ENCODE results near the gene UNC45A.
A peak's percentile ranks its signal among the peaks of the same experiment; 100 is the strongest.
"Not testable (repeated sequence)": the region's sequence is repeated elsewhere in the genome, so short reads cannot be mapped to it uniquely, and the experiment has no call there.

UNC45A gene

DNA sequence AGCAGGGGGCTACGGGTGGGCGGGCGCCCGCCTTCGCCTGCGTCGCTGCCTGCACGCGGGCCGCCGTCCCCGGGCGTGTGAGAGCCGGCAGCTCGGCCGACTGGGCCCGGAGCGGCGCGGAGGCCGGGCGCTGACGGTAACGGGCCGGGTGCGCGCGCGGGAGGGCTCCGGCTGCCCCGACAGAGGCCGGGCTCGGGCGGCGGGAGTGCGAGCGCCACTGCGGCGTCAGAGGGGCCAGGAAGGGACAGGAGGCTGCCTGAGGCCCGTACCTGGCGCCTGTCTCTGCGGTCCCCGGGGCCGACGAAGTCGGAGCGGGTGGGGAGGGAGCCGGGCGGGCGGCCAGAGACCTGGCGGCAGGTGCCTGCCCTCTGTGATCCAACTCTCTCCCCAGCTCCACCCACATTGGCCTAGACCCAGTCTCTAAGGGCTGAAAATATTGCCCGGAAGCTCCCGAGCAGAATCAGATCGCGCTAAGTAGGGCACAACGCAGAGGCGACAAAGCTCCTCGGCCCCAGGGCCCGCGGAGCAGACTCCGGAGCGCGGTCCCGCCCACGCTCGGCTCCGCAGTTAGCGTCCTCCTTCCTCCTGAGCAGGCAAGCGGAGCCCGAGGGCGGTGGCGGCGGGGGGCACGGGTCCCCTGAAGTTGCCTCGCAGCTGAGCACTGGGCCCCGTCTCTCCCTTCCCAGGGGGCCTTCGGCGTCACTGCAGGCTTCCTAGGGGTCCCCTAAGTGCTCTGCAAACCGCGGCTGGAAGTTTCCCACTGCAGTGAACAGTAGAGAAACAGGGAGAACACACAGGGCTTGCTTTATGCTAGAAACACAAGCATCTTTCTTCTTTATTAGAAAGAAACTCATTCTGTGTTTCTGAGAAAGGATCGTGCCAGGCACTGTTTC, 32.0 kb upstream of the UNC45A start, which contains the start of gene MAN2A2:
Gene MAN2A2 (plus strand): TSS at position 463 of the 893 bp plus-strand sequence. CDS start 906 bp downstream, outside the sequence.
- peak; percentile 57 for DNase-seq

GRCh38 chr15:90903733-90904536, 31.1 kb upstream of the UNC45A start:
- DNase-seq = peak; percentile 75

DNA sequence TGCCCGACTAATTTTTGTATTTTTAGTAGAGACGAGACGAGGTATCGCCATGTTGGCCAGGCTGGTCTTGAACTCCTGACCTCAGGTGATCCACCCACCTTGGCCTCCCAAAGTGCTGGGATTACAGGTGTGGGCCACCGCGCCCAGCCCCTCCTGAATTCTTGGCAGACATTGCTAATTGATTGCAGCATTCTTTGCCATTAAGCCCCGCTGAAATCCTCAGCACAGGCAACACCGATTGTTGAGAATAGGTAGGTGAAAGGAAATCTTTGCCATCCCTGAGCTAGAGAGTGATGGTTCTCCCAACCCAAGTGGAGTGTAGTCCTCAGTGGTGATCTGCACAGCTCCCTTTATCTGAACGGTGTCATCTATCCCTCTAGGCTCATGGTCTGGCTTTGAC, 30.3 kb upstream of the UNC45A start:
- no peak for DNase-seq

- DNase-seq = no peak
These were observed 29.5 kb upstream of the UNC45A start for GRCh38 chr15:90905306-90906180.

GRCh38 chr15:90906181-90906849, 28.8 kb upstream of the UNC45A start:
- DNase-seq = no peak

DNA sequence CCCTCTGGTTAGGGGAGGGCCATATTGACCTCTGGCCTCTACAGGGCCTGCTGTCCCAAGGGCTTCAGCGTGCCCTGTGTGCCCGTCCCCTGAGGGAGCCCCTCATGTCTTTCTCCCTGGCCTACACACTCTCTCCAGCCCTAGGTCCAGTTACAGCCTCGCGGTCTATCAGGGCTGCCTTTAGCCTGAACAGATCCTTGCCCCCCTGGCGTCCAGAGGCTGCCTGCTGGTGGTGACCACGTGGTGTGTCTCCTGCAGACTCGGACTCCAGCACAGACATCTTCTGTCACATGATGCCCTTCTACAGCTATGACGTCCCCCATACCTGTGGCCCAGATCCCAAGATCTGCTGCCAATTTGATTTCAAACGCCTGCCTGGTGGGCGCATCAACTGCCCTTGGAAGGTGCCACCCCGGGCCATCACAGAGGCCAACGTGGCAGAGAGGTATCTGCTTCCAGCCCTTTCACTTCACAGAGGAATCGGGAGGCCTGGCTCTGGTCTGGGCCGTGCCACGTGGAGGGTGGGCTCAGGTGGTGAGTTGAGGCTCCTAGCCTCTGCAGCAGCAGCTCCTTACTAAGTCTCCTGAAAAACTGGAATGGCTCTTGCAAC, 27.9 kb upstream of the UNC45A start:
- DNase-seq = no peak

DNA sequence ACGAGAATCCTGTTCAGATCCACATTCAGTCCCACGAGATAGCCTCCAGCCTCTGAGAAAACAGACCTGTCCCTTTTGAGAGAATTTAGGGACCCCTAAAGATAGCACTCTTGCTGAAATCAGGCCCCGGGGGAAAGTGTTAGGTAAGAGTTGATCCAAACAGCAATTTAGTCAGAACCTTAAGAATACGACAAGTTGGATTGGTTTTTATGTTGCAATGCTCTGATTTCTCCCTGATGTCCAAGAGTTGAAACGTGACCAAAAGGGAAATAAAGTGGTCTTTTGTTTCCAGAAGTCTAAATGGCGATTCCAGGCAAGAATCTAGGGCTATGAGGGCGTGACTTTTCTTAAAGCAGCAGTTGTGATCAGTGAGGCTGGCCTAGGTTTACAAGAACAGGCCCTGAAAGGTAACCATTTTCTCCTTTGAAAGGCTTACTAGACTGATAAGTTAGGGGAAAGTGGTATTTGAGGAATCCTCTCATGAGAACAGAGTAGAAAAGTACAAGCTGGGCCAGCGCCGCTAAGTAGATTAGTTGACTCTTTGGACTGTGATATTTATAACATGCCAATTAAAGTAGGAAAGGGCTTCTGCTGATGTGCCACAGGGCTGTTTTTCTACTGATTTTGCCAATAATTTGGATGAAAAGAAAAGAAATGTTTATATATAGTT, 27.1 kb upstream of the UNC45A start:
- DNase-seq = no peak

DNA sequence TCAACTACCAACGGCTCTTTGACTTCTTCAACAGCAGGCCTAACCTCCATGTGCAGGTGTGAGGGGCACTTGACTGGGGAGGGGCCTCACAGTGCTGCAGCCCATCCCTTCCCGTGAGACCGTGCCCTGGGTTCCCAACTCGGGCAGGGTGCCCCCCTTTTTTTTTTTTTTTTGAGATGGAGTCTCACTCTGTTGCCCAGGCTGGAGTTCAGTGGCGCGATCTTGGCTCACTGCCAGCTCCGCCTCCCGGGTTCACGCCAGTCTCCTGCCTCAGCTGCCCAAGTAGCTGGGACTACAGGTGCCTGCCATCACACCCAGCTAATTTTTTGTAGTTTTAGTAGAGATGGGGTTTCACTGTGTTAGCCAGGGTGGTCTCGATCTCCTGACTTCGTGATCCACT, 25.6 kb upstream of the UNC45A start:
- DNase-seq = not testable (repeated sequence)

GRCh38 chr15:90909976-90910375, 25.1 kb upstream of the UNC45A start:
- no peak for DNase-seq

GRCh38 chr15:90910441-90911301, 24.4 kb upstream of the UNC45A start:
- DNase-seq = no peak

DNA sequence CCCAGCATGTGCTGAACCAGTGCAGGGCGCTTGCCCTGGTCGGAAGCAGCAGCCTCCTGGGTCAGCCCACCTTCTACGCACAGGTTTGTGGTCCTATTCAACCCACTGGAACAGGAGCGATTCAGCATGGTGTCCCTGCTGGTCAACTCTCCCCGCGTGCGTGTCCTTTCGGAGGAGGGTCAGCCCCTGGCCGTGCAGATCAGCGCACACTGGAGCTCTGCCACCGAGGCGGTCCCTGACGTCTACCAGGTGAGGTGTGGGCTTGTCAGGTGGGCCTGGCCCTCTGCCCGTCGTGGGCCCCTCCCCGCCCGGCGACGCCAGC, 23.8 kb upstream of the UNC45A start:
- DNase-seq = no peak

DNA sequence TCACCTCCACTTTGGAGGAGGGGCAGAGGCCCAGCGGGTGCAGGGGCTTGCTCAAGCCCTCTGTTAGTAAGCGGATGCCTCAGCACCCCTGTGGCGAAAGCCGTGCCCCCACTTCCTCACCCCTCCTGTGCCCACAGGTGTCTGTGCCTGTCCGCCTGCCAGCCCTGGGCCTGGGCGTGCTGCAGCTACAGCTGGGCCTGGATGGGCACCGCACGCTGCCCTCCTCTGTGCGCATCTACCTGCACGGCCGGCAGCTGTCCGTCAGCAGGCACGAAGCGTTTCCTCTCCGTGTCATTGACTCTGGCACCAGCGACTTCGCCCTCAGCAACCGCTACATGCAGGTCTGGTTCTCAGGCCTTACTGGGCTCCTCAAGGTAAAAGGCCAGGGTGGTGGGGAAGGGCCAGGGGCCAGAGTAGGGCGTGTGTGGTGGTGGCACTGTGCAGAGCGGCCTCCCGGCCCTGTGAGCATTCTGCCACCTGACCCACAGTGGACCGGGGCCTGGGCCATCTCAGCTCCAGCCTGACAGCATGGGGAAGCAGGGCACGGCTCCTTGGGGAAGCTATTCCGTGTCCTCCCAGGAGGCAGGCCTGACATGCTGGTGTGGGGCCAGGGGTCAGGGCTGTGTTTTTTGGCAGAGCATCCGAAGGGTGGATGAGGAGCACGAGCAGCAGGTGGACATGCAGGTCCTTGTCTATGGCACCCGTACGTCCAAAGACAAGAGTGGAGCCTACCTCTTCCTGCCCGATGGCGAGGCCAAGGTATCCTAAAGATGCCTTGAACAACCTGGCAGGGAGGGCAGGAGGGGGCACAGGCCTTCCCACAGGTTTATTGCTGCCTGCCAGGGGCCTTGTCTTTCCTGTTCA, 22.9 kb upstream of the UNC45A start:
- no peak for DNase-seq

- DNase-seq = no peak
These were observed 22.4 kb upstream of the UNC45A start for GRCh38 chr15:90912770-90913075.

DNA sequence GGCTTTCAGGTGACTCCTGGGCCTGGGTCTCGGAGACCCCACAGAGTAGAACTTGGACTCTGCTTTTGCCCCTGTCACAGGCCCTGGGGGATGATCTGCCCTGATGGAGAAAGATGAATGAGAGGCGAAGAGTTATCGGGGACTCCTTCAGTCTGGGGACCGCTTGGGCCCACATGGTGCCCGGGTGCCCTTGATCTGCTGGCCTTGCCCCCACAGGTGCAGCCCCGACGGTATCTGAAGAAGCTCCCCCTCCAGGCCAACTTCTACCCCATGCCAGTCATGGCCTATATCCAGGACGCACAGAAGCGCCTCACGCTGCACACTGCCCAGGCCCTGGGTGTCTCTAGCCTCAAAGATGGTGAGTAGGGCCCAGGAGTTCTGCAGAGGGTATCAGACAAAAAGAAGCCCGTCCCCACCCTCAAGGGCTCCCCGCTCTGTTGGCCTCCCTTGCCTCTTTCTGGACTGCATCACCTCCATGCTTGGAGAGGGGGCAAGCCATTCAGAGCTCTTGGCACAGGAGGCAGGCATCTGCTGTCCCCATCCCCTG, 21.6 kb upstream of the UNC45A start:
- no peak for DNase-seq

DNA sequence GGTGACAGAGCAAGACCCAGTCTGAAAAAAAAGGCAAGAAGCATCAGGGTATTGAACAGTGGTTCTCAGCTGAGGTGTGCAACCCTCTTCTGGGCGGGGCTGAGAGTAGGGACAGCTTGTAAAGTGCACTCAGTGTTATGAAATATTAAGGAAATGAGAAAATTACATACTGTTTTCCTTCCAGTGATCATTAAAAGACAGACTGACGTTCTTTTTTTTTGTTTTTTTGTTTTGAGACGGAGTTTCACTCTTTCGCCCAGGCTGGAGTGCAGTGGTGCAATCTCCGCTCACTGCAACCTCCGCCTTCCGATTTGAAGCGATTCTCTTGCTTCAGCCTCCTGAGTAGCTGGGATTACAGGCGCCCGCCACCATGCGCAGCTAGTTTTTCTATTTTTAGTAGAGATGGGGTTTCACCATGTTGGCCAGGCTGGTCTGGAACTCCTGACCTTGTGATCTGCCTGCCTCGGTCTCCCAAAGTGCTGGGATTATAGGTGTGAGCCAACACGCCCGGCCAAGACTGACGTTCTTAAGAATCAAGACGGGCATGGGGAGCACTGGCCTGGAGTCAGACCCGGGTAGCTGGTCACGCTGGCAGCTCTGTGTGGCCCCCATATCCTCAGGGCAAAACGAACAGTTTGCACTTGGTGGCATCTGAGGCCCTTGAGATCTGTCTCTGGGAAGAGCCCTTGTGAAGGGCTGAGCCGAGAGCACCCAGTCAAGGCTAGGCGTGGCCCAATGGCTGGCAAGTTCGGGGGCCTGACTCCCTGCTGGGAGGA, 20.6 kb upstream of the UNC45A start:
- DNase-seq = no peak

DNA sequence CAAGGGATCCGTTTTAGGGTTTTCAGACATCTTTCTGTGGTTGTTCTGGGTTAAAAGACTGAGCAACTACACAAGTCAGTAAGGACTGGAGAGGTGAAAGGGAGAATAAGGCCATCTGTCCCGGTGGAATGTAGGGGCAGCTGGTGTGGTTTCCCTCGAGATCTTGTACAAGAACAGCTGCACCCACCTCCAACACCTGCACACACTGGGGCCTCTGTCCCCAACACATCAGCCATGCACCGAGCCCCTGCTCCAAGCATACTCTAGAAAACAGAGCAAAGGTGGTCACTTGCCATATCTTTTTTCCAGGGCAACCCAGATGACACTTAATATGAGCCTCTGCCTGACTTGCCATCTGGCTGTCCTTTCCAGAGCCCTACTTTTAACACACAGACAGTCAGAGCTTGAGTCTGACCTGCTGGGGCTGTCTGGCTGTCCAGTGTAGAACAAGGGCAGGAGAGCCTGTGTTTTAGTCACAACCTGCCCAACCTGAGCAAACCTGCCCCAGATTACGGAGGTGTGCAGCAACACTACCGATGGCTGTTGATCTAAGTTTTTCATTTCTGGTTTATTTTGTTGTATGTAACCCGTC, 19.8 kb upstream of the UNC45A start:
- no peak for DNase-seq

DNA sequence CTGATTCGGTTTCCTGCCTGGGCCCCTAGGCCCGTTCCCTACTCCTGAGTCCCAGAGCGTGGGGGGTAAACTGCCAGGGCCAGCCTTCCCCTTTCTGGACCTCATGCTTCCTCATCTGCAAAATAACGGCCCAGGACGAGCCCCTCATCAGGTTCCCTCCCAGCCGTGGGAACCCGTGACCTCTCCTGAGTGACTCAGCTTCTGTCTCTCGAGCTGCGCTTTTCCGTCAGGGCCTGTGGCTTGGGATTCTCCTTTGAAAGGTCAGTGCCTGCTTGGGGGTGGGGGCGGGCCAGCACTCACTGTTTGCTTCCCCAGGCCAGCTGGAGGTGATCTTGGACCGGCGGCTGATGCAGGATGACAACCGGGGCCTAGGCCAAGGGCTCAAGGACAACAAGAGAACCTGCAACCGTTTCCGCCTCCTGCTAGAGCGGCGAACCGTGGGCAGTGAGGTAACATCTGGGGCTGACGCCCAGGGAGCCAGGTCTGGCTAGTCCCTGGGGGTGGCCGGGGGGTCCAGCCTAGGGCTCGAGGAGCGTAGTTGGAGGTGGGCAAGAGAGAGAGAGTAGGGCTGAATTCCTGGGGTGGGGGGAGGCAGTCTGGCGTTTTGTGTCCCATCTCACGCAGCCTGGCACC, 19.2 kb upstream of the UNC45A start:
- DNase-seq = no peak

DNA sequence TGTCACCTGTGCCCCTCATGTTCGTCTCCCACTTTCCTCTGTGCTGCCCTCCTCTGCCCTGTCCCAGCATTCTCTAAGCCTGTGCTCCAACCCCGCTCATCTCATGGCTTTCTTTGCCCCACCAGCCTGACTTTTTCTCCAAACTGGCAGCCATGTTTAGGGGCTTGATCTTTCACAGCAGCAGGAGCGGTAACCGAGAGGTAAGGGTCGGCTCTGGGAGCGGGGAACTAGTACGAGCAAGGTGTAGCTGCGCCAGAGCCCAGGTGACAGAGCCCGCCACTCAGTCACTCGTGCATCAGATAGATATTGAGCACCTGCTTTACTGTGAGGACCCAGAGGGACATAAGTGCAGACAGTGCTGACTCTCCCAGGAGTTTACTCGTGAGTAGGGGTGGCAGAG, 18.6 kb upstream of the UNC45A start:
- DNase-seq = no peak
